GM23338 (cell line): Measurements from ENCODE around the gene TPBG.

Source experiments
- EZH2 ChIP-seq: fragments of 200-600 bp; sonication (generic); IDR thresholded peaks from one replicate; pipeline ENCODE4 v1.8.0; 2017; ENCODE audit warnings: antibody characterized with exemption, mild to moderate bottlenecking, low read depth; ENCODE audit not compliant: unreplicated experiment
- EZH2phosphoT487 ChIP-seq: fragments of 200-600 bp; sonication (generic); IDR thresholded peaks from one replicate; pipeline ENCODE4 v1.8.1; 2018; ENCODE audit warnings: antibody characterized with exemption; ENCODE audit not compliant: unreplicated experiment
- JUNB ChIP-seq: IDR thresholded peaks from one replicate; pipeline ENCODE4 v1.6.1; 2016; ENCODE audit warnings: antibody characterized with exemption; ENCODE audit not compliant: unreplicated experiment
- TF ChIP-seq, protein P1 (sequence below), 2 experiments: fragments of 200-600 bp in 1 of 2; sonication (generic) in 1 of 2; conservative IDR thresholded peaks; 2 replicates each; pipeline versions ENCODE4 v1.5.1 to v1.6.1; 2016 to 2017; ENCODE audit warnings: antibody characterized with exemption in 2 of 2, low read depth in 2 of 2, mild to moderate bottlenecking in 2 of 2, moderate library complexity in 1 of 2

GRCh38 chr6:82385961-82386360 lies 22.3 kb downstream of the TPBG start:
- TF ChIP-seq, protein P1, sequence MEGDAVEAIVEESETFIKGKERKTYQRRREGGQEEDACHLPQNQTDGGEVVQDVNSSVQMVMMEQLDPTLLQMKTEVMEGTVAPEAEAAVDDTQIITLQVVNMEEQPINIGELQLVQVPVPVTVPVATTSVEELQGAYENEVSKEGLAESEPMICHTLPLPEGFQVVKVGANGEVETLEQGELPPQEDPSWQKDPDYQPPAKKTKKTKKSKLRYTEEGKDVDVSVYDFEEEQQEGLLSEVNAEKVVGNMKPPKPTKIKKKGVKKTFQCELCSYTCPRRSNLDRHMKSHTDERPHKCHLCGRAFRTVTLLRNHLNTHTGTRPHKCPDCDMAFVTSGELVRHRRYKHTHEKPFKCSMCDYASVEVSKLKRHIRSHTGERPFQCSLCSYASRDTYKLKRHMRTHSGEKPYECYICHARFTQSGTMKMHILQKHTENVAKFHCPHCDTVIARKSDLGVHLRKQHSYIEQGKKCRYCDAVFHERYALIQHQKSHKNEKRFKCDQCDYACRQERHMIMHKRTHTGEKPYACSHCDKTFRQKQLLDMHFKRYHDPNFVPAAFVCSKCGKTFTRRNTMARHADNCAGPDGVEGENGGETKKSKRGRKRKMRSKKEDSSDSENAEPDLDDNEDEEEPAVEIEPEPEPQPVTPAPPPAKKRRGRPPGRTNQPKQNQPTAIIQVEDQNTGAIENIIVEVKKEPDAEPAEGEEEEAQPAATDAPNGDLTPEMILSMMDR (conservative IDR thresholded peaks at IDR 0.05; ENCODE audit: low read depth in 2 of 2): no peak
- no peak for TF ChIP-seq EZH2phosphoT487
- no peak for TF ChIP-seq JUNB
- no peak for TF ChIP-seq EZH2
